Right renal cortex interstitium (tissue), 3 donors: ENCODE data around the gene CYP27A1. TPM values are rescaled to one million over a fixed set of nuclear protein-coding genes. Genes with fewer than 3 reads are reported as not detected.
"Not testable (repeated sequence)": the region's sequence is repeated elsewhere in the genome, so short reads cannot be mapped to it uniquely, and the experiment has no call there.

ENCODE experiments used
- DNase-seq, 3 donors: peaks; one replicate each; pipeline ENCODE4 v3.0.0-alpha.2; 2013; ENCODE audit warnings: low read depth in 3 of 3, low spot score in 2 of 3
- polyA plus RNA-seq, 3 donors: library from polyadenylated mRNA; unstranded; fragments of 120-200 nt; gene quantifications; one replicate each; pipeline ENCODE4 v1.2.1, GENCODE V29; 2013; ENCODE audit not compliant: insufficient read length in 3 of 3

The CYP27A1 gene
- polyA plus RNA-seq, 3 donors: 47.8 to 59.3 (median 57.3) TPM

DNA sequence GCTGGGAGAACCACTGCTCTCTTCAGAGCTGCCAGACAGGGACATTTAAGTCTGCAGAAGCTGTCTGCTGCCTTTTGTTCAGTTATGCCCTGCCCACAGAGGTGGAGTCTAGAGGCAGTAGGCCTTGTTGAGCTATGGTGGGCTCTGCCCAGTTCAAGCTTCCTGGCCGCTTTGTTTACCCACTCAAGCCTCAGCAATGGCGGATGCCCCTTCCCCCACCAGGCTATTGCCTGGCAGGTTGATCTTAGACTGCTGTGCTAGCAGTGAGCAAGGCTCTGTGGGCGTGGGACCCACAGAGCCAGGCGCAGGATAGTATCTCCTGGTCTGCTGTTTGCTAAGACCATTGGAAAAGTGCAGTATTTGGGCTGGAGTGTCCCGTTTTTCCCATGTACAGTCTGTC is 9.2 kb upstream of the CYP27A1 start:
- not testable (repeated sequence) for DNase-seq

DNA sequence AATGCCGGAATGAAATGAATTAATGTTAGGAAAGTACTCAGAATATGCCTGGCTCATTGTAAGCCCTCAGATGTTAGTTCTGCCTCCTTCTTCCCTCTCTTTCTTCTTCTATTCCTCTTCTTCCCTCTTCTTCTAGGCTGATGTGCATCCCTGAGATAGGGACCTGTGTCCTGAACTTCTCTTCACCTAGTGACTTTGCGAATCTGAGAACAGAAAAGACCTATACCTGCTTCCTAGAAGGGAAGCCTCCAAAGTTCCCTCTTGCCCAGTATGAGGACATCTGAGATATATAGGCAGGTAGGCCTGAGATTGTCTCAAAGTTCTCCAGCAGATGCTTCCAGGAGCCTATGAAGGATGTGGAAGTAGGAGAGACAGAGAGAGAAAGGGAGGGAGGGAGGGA is 8.1 kb upstream of the CYP27A1 start:
- no peak for DNase-seq

GRCh38 chr2:218776488-218776887 is 5.5 kb upstream of the CYP27A1 start:
- DNase-seq: no peak

DNA sequence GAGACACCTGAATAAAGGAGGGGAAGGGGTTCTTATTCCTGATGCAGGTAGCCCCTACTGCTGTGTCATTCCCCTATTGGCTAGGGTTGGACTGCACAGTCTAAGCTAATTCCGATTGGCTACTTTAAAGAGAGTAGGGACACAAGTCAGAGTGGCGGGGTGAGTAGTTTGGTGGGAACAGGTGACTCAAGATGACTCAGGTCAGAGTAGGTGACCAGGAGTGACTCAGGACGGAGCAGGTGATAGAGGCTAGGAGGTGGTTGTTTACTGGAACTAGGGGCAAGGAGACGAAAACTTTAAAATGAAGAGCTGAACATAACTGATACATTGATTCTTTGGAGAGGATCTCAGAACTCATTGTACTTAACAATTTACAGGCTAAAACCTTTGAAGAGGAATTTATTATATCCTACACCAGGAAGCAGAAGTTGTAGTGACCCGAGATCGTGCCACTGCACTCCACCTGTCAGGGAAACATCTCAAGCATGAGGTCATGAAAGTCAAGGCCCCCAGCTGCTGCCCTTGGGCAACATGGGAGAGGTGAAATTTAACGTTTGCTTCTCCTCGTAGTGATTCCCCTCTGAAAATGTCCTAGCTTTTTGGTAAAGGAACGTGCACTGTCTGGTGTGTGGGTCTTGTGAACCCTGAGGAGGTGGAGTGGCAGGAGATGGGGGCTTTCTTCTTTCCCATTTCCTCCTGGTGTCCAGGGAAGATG is 4.5 kb upstream of the CYP27A1 start:
- DNase-seq: no peak

DNA sequence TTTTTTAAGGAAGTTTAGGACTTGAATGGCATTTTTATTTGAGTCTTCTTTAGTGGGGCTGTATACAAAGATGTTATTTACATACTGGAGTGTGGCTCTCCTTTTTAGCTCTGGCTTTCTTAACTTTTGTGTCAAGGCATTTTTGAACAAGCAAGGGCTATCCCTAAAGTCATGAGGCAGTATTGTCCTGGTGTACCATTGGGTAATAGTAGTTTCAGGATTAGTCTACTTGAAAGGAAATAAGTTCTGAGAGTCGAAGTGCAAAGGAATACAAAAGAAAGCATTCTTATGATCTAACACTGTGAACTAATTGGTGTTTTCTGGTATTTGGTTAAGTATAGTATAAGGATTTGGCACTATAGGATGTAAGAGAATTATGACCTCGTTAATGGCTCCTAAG is 1.9 kb upstream of the CYP27A1 start:
- no peak for DNase-seq

GRCh38 chr2:218780851-218781690 is 876 bp upstream of the CYP27A1 start:
- DNase-seq: no peak

GRCh38 chr2:218782528-218782844 is 539 bp downstream of the CYP27A1 start:
- DNase-seq: no peak

DNA sequence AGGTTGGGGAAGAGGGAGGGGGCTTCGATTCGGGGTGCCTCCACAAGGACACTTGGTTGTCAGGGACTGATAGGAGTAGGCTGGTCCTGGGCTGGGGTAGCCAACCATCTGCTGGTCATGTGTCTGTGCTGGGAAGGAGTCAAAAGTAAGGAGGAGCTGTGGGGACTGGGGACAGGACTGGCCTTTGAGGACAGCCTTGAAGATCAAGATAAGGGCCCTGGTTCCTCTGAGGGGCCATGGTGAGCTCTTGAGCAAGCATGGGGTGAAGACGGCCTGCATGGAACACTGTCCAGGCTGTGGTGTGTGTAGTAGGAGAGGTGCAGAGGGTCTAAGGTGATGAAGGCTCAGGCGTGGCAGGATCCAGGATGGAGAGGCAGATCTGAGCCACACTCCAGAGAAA is 1.7 kb downstream of the CYP27A1 start:
- DNase-seq: no peak

DNA sequence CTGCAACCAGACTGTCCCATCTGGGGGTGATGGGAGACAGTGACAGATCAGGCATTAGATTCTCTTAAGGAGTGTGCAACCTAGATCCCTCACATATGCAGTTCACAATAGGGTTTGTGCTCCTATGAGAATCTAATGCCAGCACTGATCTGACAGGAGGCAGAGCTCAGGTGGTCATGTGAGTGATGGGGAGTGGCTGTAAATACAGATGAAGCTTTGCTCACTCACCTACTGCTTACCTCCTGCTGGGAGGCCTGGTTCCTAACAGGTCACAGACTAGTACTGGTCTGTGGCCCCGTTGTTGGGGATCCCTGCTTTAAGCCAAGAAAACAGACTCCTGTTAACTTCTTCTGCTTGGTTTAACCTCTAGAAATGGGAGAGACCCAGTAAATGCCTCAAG is 3.2 kb downstream of the CYP27A1 start:
- DNase-seq: no peak

- DNase-seq: no peak
Measured at GRCh38 chr2:218786133-218786532, 4.2 kb downstream of the CYP27A1 start.

GRCh38 chr2:218788529-218789255 is 6.7 kb downstream of the CYP27A1 start:
- no peak for DNase-seq

DNA sequence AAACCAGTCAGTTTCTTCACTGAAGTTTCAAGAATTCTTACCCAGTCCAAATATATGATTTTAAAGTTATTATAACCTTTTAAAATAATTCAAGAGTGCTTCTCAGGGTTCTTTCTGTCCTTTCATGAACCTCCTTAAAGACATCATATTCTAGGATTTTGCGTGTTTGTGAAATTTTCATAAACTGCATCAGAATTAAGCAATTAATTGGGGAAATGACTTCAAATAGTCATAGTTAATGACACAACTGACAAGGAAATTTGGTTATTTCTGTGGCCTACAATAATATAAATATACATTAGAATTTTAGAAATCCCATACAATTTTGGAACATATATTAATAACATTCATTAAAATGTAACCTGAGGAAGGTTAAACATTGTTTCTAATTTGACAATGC is 10.5 kb downstream of the CYP27A1 start:
- DNase-seq: no peak

DNA sequence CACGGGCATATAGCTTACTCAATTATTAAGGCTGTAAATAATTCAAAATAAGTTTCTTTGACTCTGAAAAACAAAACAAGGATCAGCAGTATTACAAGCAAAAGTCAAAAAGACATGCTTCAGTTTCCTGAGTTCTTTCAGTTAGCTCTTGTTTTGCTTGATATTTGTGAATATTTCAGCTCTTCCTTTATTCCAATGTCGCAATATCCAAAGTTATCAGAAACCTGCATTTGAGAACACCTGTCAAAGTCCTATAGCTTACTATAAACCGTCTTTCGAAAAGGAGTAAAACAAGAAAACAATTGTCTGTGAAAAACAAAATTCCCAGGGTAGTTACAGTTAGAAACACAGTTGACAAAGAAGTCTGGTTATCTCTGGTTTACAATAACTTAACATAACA is 14.7 kb downstream of the CYP27A1 start:
- no peak for DNase-seq

DNA sequence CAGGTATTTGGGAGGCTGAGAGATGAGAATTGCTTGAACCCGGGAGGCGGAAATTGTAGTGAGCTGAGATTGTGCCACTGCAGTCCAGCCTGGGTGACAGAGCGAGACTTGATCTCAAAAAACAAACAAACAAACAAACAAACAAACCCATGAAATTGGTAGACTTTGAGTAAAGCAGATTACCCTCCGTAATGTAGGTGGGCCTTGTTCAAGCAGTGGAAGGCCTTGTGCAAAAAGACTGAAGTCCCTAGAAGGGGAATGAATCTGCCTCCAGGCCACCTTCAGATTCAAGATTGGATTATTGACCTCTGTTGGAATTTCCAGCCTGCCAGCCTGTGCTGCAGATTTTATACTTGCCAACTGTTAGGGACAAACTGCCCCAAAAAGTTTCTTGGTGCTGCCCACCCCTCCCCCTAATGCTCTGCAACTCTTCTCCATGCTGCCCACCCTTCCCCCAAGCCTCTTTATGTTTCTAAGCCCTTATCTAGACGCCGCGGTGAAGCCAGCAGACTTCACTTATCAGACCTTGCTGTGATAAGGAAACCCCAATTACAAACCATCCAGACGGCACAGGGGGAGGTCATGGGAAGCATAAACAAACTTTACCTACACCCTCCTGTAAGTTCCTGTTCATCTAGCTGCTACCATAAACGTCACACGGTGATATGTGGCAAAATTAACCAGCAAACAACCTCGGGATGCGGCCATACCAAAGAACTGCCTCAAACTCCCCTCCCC is 17.0 kb downstream of the CYP27A1 start:
- no peak for DNase-seq

- DNase-seq: no peak
Measured at GRCh38 chr2:218799990-218800389, 18.0 kb downstream of the CYP27A1 start.

GRCh38 chr2:218802386-218802994 is 20.5 kb downstream of the CYP27A1 start:
- no peak for DNase-seq

- no peak for DNase-seq
Measured at GRCh38 chr2:218804817-218805216, 22.9 kb downstream of the CYP27A1 start.

DNA sequence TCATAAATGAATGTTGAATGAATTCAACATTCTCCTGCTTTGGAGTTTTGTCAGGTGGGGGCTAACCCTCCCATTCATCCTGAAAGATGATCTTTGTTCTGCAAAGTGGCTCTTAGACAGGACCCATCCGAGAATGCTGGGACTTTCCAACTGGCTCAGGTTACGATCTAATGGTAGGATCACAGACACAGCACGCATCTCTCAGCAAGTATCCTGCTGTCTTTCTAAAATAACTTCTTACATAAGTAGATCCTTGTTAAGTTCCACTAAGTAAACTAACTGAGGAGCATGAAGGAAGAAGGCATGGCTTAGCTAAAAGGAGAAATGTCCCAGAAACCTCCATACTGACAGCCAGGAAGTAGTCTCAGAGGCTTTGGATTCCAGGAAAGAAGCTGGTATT is 23.7 kb downstream of the CYP27A1 start:
- DNase-seq: no peak

- DNase-seq: no peak
Measured at GRCh38 chr2:218806346-218806978, 24.5 kb downstream of the CYP27A1 start.

DNA sequence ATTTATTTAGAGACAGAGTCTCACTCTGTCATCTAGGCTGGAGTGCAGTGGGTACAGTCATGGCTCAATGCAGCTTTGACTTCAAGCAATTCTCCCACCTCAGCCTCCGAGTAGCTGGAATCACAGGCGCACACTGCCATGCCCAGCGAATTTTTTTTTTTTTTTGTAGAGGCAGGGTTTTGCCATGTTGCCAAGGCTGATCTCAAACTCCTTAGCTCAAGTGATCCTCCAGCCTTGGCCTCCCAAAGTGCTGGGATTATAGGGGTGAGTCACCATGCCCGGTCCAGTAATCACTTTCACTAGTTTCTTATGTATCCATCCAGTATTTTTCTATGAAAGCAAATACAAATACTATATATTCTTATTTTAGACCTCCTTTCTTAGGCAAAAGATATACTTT is 25.7 kb downstream of the CYP27A1 start:
- DNase-seq: no peak
